ENCODE measurements around the gene BCDIN3D.
"Not testable (repeated sequence)": the region's sequence is repeated elsewhere in the genome, so short reads cannot be mapped to it uniquely, and the experiment has no call there.

Gene BCDIN3D

GRCh38 chr12:49882248-49882850 is 39.4 kb upstream of the BCDIN3D start:
- TF ChIP-seq, protein P1, sequence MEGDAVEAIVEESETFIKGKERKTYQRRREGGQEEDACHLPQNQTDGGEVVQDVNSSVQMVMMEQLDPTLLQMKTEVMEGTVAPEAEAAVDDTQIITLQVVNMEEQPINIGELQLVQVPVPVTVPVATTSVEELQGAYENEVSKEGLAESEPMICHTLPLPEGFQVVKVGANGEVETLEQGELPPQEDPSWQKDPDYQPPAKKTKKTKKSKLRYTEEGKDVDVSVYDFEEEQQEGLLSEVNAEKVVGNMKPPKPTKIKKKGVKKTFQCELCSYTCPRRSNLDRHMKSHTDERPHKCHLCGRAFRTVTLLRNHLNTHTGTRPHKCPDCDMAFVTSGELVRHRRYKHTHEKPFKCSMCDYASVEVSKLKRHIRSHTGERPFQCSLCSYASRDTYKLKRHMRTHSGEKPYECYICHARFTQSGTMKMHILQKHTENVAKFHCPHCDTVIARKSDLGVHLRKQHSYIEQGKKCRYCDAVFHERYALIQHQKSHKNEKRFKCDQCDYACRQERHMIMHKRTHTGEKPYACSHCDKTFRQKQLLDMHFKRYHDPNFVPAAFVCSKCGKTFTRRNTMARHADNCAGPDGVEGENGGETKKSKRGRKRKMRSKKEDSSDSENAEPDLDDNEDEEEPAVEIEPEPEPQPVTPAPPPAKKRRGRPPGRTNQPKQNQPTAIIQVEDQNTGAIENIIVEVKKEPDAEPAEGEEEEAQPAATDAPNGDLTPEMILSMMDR (conservative IDR thresholded peaks at IDR 0.05) = no peak
- no peak overlapping the region for H3K27ac ChIP-seq

DNA sequence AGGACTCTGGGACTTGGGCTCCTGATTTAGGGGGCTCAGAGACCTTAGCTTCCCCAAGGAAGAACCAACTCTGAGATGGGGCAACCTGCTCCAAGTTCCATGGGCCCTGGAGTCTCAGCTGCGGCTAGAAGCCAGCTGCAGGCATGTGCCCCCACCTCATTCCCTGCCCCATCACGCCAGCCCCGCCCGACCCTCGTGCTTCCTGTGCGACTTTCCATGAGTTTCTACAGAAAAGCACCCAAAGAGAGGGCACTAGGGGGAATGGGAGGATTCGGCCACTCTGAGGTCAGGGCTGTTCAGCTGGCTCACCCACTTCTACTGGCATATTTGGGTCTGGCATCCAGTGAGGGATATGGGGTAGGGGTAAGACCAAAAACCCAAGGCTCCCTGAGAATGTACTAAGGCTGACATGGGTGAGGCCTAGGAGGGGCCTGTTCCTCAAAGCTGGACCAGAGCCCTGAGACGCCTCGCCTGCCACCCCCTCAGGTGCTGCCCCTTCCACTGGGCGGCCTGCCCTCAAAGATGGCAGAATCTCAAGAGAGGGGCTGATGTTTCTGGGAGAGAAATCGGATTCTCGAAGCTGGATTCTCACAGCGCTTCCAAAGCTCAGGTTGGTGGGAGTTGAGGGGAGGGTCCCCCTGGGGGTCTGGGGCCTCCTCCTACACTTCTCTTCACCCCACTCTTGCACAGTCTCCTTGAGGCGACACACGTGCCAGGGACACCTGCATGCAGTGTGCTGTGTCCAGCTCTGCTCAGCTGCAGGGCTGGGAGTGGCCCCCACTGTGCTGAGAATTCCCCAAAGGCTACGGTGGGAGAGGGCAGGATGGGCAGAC is 38.7 kb upstream of the BCDIN3D start:
- TF ChIP-seq, protein P1 (conservative IDR thresholded peaks at IDR 0.05) = no peak
- H3K27ac ChIP-seq = no peak overlapping the region; the same call in 1 of the 2 replicates

DNA sequence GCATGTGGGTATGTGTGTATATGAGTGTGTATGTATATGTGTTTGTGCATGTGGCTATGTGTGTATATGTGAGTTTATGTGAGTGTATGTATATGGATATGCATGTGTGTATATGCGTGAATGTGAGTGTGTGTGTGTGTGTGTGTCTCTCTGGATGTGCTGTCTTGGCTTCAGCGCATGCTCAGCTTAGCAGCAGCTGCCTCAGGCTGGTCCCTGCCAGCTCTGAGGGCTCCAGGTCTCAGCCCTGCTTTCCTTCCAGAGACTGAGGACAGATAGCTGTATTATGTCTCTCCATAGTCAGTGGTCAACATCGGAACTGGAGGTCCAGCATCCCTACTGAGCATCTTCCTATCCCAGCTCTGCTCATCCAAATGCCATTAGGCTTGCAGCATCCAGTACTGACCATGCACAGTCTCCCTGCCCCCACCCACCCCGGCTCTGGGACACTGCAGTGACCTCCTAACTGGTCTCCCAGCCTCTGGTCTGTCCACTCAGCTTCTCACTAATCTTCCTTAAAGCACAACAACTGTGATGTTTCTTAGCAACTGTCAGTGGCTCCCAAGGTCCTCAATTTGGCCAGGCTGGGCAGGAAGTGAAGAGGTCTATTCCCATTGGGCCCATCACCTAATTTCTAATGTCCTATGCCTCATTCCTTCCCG is 38.0 kb upstream of the BCDIN3D start:
- no peak overlapping the region; the same call in 1 of the 2 replicates for H3K27ac ChIP-seq
- TF ChIP-seq, protein P1 (conservative IDR thresholded peaks at IDR 0.05) = no peak

DNA sequence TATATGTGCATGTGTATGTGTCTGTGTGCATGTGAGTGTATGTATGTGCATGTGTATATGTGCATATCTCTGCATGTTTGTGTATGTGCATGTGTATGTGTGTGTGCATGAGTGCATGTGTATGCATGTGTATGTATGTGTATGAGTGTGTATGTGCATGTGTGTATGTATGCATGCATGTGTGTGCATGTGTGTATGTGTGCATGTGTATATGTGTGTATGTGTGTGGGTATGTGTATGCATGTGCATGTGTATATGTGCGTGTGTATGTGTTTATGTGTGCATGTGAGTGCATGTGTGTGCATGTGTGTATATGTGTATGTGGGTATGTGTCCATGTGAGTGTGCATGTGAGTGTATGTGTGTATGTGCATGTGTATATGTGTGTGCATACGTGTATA is 36.2 kb upstream of the BCDIN3D start:
- H3K27ac ChIP-seq = not testable (repeated sequence)

DNA sequence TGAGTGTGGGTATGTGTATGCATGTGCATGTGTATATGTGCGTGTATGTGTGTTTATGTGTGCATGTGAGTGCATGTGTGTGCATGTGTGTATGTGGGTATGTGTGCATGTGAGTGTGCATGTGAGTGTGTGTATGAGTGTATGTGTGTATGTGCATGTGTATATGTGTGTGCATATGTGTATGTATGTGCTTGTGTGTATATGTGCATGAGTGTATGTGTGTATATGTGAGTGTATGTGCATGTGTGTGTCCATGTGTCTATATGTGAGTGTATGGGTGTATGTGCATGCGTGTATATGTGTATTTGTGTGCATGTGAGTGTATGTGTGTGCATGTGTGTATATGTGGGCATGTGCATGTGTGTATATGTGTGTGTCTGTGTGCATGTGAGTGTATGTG is 35.1 kb upstream of the BCDIN3D start:
- no peak overlapping the region for H3K27ac ChIP-seq
- TF ChIP-seq, protein P1 (conservative IDR thresholded peaks at IDR 0.05) = no peak

GRCh38 chr12:49877066-49877465 is 34.2 kb upstream of the BCDIN3D start:
- no peak overlapping the region for H3K27ac ChIP-seq
- TF ChIP-seq, protein P1 (conservative IDR thresholded peaks at IDR 0.05) = no peak

GRCh38 chr12:49876070-49876469 is 33.2 kb upstream of the BCDIN3D start:
- H3K27ac ChIP-seq = no peak overlapping the region
- TF ChIP-seq, protein P1 (conservative IDR thresholded peaks at IDR 0.05) = no peak

Measured in VCaP (cell line).